Umbilical cord (tissue), 2 donors: ENCODE data around the gene AKR1C1. TPM values are rescaled to one million over a fixed set of nuclear protein-coding genes. Genes with fewer than 3 reads are reported as not detected.
"Not testable (repeated sequence)": the region's sequence is repeated elsewhere in the genome, so short reads cannot be mapped to it uniquely, and the experiment has no call there.

Source experiments
- DNase-seq: peaks from one replicate; pipeline ENCODE4 v3.0.0-alpha.2; 2015; ENCODE audit warnings: low spot score
- total RNA-seq: library from RNA; depleted of rRNA; stranded (reverse); fragments of >200 nt; gene quantifications from one replicate; pipeline ENCODE4 v1.2.3, GENCODE V29; 2014; ENCODE audit warnings: low replicate concordance; ENCODE audit not compliant: insufficient read depth

AKR1C1 gene
- total RNA-seq, 1 donor from 2014 or later, result 11.8 TPM

GRCh38 chr10:5018134-5018533 is 54.9 kb downstream of the AKR1C1 start:
- DNase-seq, result no peak

- DNase-seq, result not testable (repeated sequence)
Measured at GRCh38 chr10:5018671-5019277, 55.6 kb downstream of the AKR1C1 start.

GRCh38 chr10:5019770-5020612 is 56.8 kb downstream of the AKR1C1 start:
- not testable (repeated sequence) for DNase-seq

GRCh38 chr10:5021624-5022290 is 58.5 kb downstream of the AKR1C1 start:
- not testable (repeated sequence) for DNase-seq

DNA sequence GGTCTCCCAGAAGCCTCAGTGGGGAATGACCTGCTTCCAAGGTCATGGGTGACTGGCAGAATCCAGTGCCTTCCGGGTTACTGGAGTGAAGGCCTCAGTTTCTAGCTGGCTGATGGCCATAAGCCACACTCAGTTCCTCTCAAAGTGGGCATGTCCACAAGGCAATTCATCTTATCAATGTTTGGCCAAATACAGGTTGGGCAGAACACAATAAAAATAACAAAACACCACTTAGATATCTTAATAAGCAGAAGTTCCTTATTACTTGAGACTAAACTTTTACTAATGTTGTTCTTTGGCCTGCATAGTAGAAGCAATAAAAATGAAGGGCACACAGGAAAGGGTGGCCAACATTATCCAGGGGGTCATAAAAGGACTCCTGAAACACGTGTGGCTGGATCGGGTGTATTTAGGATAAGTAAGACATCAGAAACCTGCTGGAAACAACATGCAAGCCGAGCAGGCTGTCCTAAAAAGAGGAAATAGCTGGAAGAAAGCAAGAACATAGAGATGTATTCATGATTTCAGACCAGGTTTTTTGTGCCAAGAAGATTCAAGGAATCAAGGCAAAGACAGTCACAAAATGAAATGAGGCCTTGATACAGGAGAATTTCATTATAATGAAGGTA is 60.1 kb downstream of the AKR1C1 start:
- DNase-seq, result no peak

DNA sequence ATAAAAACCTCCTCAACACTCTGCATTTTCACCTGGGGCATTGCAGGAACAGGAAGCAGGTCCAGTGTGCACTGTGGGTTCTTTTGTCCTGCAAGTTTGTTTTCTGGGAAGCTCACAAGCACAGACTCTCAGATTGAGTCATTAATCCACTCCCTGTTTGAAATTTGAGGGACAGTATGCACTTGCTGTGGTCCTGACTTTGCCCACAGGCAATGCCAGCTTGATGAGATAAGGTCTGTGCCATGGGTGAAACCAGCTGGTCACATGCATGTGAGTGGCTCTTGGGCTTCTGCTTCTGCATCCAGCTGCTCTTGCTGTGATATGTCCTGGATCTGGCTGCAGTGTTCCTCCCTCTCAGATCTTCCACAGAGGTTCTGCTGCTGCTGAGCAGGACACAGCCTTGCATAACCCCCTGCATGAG is 62.3 kb downstream of the AKR1C1 start:
- DNase-seq, result not testable (repeated sequence)

DNA sequence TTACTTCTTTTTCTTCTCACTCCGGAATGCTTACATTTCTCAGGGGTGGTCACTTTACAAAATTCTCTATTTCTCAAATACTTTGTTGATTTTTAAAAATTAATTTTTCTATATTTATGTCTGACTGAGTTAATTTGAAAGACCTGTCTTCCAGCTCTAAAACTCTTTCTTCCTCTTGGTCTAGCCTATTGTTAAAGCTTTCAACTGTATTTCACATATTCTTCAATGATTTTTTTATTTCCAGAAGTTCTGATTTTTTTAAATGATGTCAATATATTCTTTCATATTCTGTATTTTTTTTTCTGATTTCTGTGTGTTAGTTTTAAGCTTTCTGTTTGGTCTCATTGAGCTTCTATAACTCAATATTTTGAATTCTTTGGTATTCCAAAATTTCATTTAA is 67.8 kb downstream of the AKR1C1 start:
- DNase-seq, result no peak

DNA sequence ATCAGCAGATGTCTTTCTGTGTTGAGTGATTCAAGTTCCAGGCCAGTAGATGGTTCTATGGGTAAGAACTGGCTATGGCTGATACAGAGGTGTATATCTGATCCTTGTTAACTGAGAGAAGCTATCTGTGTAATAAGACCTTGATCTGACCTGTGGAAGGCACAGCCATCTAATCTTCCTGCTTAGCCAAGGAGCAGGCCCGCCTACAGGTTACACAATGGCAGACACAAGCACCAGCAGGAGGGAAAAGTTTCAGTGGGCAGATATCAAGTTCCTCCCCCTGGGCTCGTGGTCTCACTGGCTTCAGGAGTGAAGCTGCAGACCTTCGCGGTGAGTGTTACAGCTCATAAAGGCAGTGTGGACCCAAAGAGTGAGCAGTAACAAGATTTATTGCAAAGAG is 68.4 kb downstream of the AKR1C1 start:
- DNase-seq, result not testable (repeated sequence)

- not testable (repeated sequence) for DNase-seq
Measured at GRCh38 chr10:5032444-5032843, 69.2 kb downstream of the AKR1C1 start.

Other genes with a start within 250 kb of the AKR1C1 start
- 59.0 TPM for gene AKR1E2, start 137.2 kb upstream of the AKR1C1 start, total RNA-seq
- 1.4 TPM for gene AKR1C2, start 40.4 kb downstream of the AKR1C1 start, total RNA-seq
- gene AKR1C3, start 131.0 kb downstream of the AKR1C1 start, total RNA-seq, result 4.6 TPM
- 2.9 TPM for gene AKR1C8, start 221.7 kb downstream of the AKR1C1 start, total RNA-seq
- not detected for gene AKR1C4, start 233.4 kb downstream of the AKR1C1 start, total RNA-seq